Panc1 (cell line): ENCODE measurements around the gene SLC2A6. TPM values are rescaled to one million over a fixed set of nuclear protein-coding genes. Genes with fewer than 3 reads are reported as not detected.

Source experiments
- ATAC-seq: fragments of 200-7000 bp; cut with Tn5 transposase; 2 replicates; pipeline ENCODE4 v1.9.1; 2020; ENCODE audit warnings: mild to moderate bottlenecking, moderate library complexity
- BruUV-seq: library from RNA; stranded (reverse); fragments of 400-500 nt; replicated peaks from 2 replicates; lab custom pipeline; 2021; lab: Mats Ljungman, UMichigan
- CTCF ChIA-PET: fragments of 300-600 bp; sonication (Branson Sonifier 250); formaldehyde crosslinking; loops from one replicate; lab custom pipeline; 2022; ENCODE audit warnings: antibody characterized with exemption; lab: Charles Lee
- POLR2A ChIA-PET: fragments of 300-600 bp; sonication (Branson Sonifier 250); formaldehyde crosslinking; loops from one replicate; lab custom pipeline; 2022; ENCODE audit warnings: antibody characterized with exemption; lab: Charles Lee
- DNase-seq: peaks from one replicate; pipeline ENCODE4 v3.0.0-alpha.2; 2010; ENCODE audit warnings: low read depth, low spot score
- H3K27ac ChIP-seq: 2 replicates; pipeline ENCODE4 v1.5.1; 2011; ENCODE audit warnings: mild to moderate bottlenecking, low read length, inconsistent platforms
- H3K27me3 ChIP-seq: fragments of 200-500 bp; sonication (Bioruptor generic); 2 replicates; pipeline ENCODE4 v1.6.0; 2014; ENCODE audit warnings: low read length, inconsistent platforms; ENCODE audit not compliant: control insufficient read depth, insufficient read depth
- H3K36me3 ChIP-seq: fragments of 200-500 bp; sonication (Bioruptor generic); 2 replicates; pipeline ENCODE4 v1.5.1; 2014; ENCODE audit warnings: inconsistent platforms, mild to moderate bottlenecking, low read length, moderate library complexity; ENCODE audit not compliant: control insufficient read depth, insufficient read depth
- H3K4me1 ChIP-seq: 2 replicates; pipeline ENCODE4 v1.5.1; 2011; ENCODE audit warnings: inconsistent platforms, mild to moderate bottlenecking, low read length, moderate library complexity; ENCODE audit not compliant: control insufficient read depth, insufficient read depth
- H3K4me3 ChIP-seq, 2 experiments: 2 replicates each; pipeline ENCODE4 v1.5.1; 2011 to 2012; ENCODE audit warnings: low read depth in 2 of 2, low read length in 2 of 2, mild to moderate bottlenecking in 2 of 2, inconsistent platforms in 1 of 2, moderate library complexity in 1 of 2
- H3K9me3 ChIP-seq: fragments of 200-500 bp; sonication (Bioruptor generic); 2 replicates; pipeline ENCODE4 v1.5.1; 2014; ENCODE audit warnings: low read depth, mild to moderate bottlenecking, inconsistent platforms, low read length, moderate library complexity; ENCODE audit not compliant: control insufficient read depth, insufficient read depth
- POLR2AphosphoS5 ChIP-seq: IDR thresholded peaks from 2 replicates; pipeline ENCODE4 v1.6.1; 2012; ENCODE audit warnings: mild to moderate bottlenecking, low read depth, low read length, moderate library complexity
- REST ChIP-seq, 2 experiments: IDR thresholded peaks; 2 replicates each; pipeline ENCODE4 v1.6.1; 2011 to 2012; ENCODE audit warnings: low read depth in 2 of 2, control low read depth in 1 of 2, low read length in 1 of 2, mild to moderate bottlenecking in 1 of 2, moderate library complexity in 1 of 2; ENCODE audit not compliant: insufficient read depth in 1 of 2
- SIN3A ChIP-seq: IDR thresholded peaks from 2 replicates; pipeline ENCODE4 v1.6.1; 2012; ENCODE audit warnings: low read depth, mild to moderate bottlenecking, low read length, moderate library complexity, borderline replicate concordance; ENCODE audit not compliant: insufficient read depth
- TCF7L2 ChIP-seq: IDR thresholded peaks from 2 replicates; pipeline ENCODE4 v1.6.1; 2011; ENCODE audit warnings: mild to moderate bottlenecking, low read depth, low read length, inconsistent platforms
- in situ Hi-C: cut with HindIII; loops from 2 replicates; pipeline ENCODE4 v1.10.0; 2016; ENCODE audit warnings: low sequenced_read_pairs, low pct_unique_long_range_greater_than_20kb
- intact Hi-C: fragments of 100-400 bp; cut with micrococcal nuclease; formaldehyde crosslinking; loops from one replicate; pipeline ENCODE4 v1.10.0; 2022; ENCODE audit not compliant: unreplicated experiment
- total RNA-seq: library from RNA; stranded (reverse); gene quantifications from one replicate; pipeline ENCODE4 v1.2.1, GENCODE V29; 2021; ENCODE audit not compliant: unreplicated experiment
- TF ChIP-seq, protein P1 (sequence below): fragments of 450-650 bp; IDR thresholded peaks from 2 replicates; pipeline ENCODE4 v1.5.1; 2017; ENCODE audit warnings: mild to moderate bottlenecking

Gene SLC2A6
- total RNA-seq, 1 experiment from 2014 or later = 48.2 TPM

DNA sequence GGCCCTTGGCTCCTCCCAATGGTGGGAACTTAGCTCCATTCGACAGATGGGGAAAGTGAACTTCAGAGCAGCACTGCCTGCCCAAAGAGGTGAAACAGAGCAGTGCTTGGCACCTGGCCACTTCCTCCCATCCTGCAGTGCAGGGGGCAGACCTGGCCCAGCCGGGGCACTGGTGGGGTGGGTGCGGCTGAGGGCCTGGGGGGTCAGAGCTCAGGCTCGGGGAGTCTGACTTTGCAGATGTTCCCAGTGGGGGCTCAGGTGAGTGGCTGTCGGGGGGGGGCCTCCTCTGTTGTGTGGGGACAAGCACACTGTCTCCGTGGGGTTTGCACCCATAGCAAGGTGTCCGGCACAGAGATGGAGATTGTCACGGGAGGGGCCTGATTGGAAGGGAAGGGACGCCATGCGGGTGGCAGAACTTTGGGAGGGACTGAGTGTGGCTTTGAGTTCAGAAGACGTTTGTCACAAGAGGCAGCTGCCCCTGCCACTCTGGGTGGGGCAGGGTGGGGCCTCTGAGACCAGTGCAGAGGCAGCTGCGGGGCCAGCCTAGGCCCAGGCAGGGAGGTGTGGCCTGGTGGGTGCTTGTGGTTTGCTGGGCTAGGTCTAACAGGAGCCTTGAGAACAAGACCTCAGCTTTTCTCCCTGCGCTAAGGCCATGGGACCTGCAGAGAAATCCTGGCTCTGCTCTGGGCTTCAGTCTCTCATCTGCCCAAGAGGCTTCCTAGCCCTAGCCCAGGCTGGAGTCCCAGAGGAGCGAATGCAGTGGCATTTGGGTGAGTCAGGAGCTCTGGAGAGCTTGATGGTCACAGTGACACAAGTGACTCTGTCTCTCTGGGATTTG, 43.4 kb upstream of the SLC2A6 start:
- ATAC-seq (no peak), DNase-seq (no peak)
- in situ Hi-C loops = no loop called here
- H3K27me3 ChIP-seq = no peaks in the 10 kb centered on the region
- BruUV-seq = no TSS peak
- H3K4me3 ChIP-seq = no peak overlapping the region
- no peaks in the 10 kb centered on the region for H3K36me3 ChIP-seq
- H3K9me3 ChIP-seq = no peaks in the 10 kb centered on the region
- intact Hi-C loops = no loop called here
- ChIA-PET POLR2A (no interaction called here), CTCF (no interaction called here)
- no peaks in the 10 kb centered on the region for H3K4me1 ChIP-seq
- TF ChIP-seq, protein P1, sequence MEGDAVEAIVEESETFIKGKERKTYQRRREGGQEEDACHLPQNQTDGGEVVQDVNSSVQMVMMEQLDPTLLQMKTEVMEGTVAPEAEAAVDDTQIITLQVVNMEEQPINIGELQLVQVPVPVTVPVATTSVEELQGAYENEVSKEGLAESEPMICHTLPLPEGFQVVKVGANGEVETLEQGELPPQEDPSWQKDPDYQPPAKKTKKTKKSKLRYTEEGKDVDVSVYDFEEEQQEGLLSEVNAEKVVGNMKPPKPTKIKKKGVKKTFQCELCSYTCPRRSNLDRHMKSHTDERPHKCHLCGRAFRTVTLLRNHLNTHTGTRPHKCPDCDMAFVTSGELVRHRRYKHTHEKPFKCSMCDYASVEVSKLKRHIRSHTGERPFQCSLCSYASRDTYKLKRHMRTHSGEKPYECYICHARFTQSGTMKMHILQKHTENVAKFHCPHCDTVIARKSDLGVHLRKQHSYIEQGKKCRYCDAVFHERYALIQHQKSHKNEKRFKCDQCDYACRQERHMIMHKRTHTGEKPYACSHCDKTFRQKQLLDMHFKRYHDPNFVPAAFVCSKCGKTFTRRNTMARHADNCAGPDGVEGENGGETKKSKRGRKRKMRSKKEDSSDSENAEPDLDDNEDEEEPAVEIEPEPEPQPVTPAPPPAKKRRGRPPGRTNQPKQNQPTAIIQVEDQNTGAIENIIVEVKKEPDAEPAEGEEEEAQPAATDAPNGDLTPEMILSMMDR = no peak
- TF ChIP-seq SIN3A = no peak
- no peak for TF ChIP-seq REST (IDR thresholded peaks at IDR 0.05; ENCODE audit: insufficient read depth in 1 of 2, low read depth in 2 of 2, low read length in 1 of 2)
- H3K27ac ChIP-seq = no peak overlapping the region

GRCh38 chr9:133521122-133522072, 42.5 kb upstream of the SLC2A6 start:
- BruUV-seq = no TSS peak
- in situ Hi-C loops (no loop called here), intact Hi-C loops (no loop called here)
- Histone ChIP-seq H3K36me3 (no peaks in the 10 kb centered on the region), H3K27ac (no peak overlapping the region), H3K4me1 (no peaks in the 10 kb centered on the region), H3K27me3 (no peaks in the 10 kb centered on the region), H3K9me3 (no peaks in the 10 kb centered on the region), H3K4me3 (no peak overlapping the region)
- DNase-seq = no peak
- ChIA-PET CTCF (no interaction called here), POLR2A (no interaction called here)
- no peak for ATAC-seq
- TF ChIP-seq POLR2AphosphoS5 (no peak), TCF7L2 (no peak), REST (IDR thresholded peaks at IDR 0.05; ENCODE audit: insufficient read depth in 1 of 2, low read depth in 2 of 2, low read length in 1 of 2) (no peak), SIN3A (no peak)
- TF ChIP-seq, protein P1 = no peak
